ENCODE measurements around the gene ASTN1.

Gene ASTN1

DNA sequence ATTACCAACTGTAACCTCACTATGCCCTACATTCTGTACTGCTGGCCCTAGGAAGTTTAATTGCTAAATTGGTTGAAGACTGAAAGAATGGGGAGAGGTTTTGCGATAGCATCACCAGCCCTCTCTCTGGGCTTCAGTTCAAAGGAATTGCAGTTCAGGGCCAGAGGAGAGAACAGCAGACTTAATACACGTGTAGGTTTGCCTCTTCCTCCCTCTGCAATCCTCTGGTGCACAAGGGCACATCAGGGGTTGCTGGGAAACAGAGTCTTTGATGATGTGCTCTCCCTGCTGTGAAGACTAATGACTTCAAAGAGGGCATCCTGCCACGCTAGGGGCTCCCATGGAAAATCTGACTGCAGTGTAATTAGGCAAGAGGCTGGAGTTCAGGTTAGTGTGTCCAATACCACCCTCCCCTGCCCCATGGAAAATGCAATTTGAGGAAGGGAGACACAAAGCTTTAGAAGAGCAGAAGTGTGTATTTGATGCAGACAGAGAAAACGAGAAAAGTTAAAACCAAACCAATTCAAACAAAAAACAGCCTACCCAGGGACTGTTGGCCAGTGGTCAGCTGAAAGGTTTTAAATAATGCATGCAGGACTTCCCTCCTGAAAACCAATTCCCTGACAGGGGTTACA lies 167.9 kb downstream of the ASTN1 start:
- H3K4me3 ChIP-seq (ENCODE audit: low read depth, low read length): no peak overlapping the region

GRCh38 chr1:176994931-176995596 lies 169.4 kb downstream of the ASTN1 start:
- no peak overlapping the region for H3K4me3 ChIP-seq (ENCODE audit: low read depth, low read length)

GRCh38 chr1:176993587-176993986 lies 170.9 kb downstream of the ASTN1 start:
- no peak overlapping the region for H3K4me3 ChIP-seq (ENCODE audit: low read depth, low read length)

- no peak overlapping the region for H3K4me3 ChIP-seq (ENCODE audit: low read depth, low read length)
Observed at GRCh38 chr1:176989754-176990153, 174.8 kb downstream of the ASTN1 start.

GRCh38 chr1:176989023-176989422 lies 175.5 kb downstream of the ASTN1 start:
- no peak overlapping the region for H3K4me3 ChIP-seq (ENCODE audit: low read depth, low read length)

GRCh38 chr1:176987016-176987415 lies 177.5 kb downstream of the ASTN1 start:
- no peak overlapping the region for H3K4me3 ChIP-seq (ENCODE audit: low read depth, low read length)

DNA sequence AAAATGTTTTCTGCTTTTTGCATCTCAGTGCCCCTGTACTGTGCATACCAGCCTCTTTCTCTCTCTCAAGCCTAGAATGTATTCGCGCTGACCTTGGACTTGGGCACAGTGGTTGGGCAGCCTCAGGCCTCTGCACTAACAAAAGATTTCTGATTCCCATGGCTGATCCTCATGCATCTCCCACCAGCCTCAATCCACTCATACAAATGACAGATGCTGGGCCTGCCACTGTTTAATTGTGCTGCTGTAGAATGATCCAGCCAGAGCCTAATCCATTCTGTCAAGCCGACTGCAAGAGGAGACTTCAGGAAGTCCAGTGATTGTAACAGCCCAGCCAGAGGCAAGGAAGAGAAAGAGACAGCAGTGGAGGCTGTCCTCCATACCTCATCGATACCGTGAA lies 180.8 kb downstream of the ASTN1 start:
- H3K4me3 ChIP-seq (ENCODE audit: low read depth, low read length): no peak overlapping the region

GRCh38 chr1:176976771-176977170 lies 187.7 kb downstream of the ASTN1 start:
- H3K4me3 ChIP-seq (ENCODE audit: low read depth, low read length): no peak overlapping the region

DNA sequence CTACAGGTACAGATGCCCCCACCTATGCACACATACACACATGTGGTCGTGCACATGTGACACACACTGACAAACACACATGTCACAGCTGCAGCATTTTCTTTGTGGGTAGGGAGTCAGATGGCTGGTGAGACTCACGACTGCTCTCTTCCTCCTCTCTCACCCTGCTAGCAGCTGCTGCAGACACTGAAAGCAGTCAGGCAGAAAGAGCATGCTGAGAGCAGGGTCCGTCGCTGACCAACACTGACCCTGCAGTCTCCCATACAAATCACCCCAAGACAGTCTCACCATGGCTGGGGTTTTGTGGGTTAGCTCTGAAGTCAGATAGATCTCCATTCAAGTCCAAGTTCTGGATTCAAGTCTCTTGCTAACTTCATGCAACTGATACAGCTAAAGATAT lies 188.3 kb downstream of the ASTN1 start:
- no peak overlapping the region for H3K4me3 ChIP-seq (ENCODE audit: low read depth, low read length)

- H3K4me3 ChIP-seq (ENCODE audit: low read depth, low read length): no peak overlapping the region
Observed at GRCh38 chr1:176964687-176965086, 199.8 kb downstream of the ASTN1 start.

GRCh38 chr1:176963181-176963580 lies 201.3 kb downstream of the ASTN1 start:
- no peak overlapping the region for H3K4me3 ChIP-seq (ENCODE audit: low read depth, low read length)

- no peak overlapping the region for H3K4me3 ChIP-seq (ENCODE audit: low read depth, low read length)
Observed at GRCh38 chr1:176961678-176962077, 202.8 kb downstream of the ASTN1 start.

GRCh38 chr1:176959191-176959820 lies 205.2 kb downstream of the ASTN1 start:
- H3K4me3 ChIP-seq (ENCODE audit: low read depth, low read length): no peak overlapping the region

DNA sequence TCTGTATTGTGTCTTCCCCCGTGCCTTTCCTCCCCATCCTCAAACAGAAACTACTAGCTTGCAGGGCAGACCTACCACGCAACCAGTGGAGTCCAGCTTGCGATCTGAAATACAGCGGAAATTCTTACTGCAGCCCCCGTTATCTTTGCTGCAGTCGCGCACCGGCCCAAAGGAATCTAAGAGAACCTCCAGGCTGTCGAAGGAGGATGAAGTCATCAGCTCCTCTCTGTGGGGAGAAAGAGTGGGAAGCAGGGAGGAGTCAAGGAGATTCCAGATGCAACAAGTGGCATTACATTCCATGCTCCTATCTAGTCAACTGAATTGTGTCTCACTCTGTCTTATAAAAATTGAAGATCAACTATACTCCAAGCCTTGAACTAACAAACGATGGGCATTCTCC lies 206.9 kb downstream of the ASTN1 start:
- no peak overlapping the region for H3K4me3 ChIP-seq (ENCODE audit: low read depth, low read length)

DNA sequence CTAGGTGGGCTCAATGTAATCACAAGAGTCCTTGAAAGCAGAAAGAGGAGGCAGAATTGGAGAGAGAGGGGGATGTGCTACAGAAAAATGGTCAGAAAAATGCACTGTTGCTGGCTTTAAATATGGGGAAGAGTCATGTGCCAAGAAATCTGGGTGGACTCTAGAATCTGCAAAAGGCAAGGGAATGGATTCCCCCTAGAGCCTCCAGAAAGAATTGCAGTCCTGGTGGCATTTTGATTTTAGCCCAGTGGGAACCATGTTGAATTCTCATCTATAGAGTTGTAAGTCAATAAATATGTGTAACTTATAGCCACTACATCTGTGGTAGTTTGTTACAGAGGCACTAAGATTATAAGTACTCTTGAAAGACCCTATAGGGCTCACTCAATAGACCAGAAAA lies 210.3 kb downstream of the ASTN1 start:
- H3K4me3 ChIP-seq (ENCODE audit: low read depth, low read length): no peak overlapping the region

GRCh38 chr1:176950736-176951324 lies 213.7 kb downstream of the ASTN1 start:
- H3K4me3 ChIP-seq (ENCODE audit: low read depth, low read length): no peak overlapping the region

DNA sequence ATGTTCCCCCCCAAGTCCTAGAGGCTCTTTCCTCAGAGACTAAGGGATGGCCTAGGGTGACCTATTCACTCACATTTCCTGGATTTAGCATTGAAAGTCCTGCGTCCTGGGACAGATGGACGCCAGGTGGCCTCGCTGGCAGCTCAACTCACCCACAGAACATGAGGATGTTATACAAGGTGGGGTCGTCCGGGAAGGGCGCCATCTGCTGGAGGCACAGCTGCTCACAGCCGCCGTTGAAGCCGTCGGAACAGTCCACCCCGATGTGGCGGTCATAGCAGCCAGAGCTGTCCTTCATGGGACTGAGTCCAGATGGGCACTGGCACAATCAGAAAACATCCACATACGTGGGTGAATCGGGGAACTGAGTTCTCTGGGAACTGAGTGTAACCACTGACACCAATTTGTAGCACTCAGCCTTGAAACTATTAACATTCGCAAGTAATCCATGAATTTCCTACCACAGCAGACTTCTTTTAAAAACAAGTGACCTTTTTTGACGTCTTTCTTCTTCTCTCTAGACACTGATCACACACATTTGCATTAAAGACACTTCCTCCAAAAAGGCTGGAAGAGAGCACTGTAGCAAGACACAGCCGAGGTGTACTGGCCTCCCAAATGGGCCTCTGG lies 215.4 kb downstream of the ASTN1 start:
- H3K4me3 ChIP-seq (ENCODE audit: low read depth, low read length): no peak overlapping the region

- no peak overlapping the region for H3K4me3 ChIP-seq (ENCODE audit: low read depth, low read length)
Observed at GRCh38 chr1:176944606-176945005, 219.9 kb downstream of the ASTN1 start.

DNA sequence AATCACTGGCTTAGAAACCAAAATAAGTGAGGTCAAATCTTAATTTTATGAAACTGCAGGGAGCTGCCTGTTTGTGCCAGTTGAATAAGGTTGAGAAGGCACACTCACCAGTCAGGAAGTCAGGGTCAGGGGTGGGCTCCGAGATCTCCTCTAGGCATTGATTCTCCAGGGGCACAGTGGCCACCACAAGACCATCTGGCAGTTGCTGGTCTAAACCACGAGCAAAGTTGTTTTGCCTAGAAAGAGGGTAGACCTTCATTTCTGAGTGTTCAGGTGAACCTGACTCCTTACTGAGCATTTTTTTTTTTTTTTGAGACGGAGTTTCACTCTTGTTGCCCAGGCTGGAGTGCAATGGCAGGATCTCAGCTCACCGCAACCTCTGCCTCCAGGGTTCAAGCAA lies 220.7 kb downstream of the ASTN1 start:
- H3K4me3 ChIP-seq (ENCODE audit: low read depth, low read length): no peak overlapping the region

DNA sequence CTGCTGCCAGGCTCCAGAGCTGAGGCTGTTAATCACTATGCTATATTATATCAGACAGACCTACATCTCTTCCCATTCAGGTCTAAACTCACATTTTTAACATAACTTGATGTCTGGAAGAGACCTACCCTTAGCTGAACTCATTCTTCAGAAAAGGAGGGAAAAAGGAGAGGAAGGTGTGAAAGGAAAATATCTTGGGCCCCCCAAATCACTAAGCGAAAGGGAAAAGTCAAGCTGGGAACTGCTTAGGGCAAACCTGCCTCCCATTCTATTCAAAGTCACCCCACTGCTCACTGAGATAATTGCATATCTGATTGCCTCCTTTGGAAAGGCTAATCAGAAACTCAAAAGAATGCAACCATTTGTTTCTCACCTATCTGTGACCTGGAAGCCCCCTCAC lies 222.2 kb downstream of the ASTN1 start:
- no peak overlapping the region for H3K4me3 ChIP-seq (ENCODE audit: low read depth, low read length)

GRCh38 chr1:176939993-176940392 lies 224.5 kb downstream of the ASTN1 start:
- no peak overlapping the region for H3K4me3 ChIP-seq (ENCODE audit: low read depth, low read length)

GRCh38 chr1:176938375-176938774 lies 226.1 kb downstream of the ASTN1 start:
- H3K4me3 ChIP-seq (ENCODE audit: low read depth, low read length): no peak overlapping the region
